Adrenal gland (tissue), 5 donors: ENCODE results near the gene KLHL42.

Source experiments
- CTCF ChIP-seq, 6 experiments: fragments of 450-650 bp in 4 of 6; fragments of 200-600 bp in 2 of 6; sonication (generic) in 1 of 6; IDR thresholded peaks; 1 replicate in 5 of 6; 2 replicates in 1 of 6; pipeline versions ENCODE4 v1.5.1 to v1.8.0; 2016 to 2021; ENCODE audit warnings: antibody characterized with exemption in 6 of 6, mild to moderate bottlenecking in 2 of 6, moderate library complexity in 1 of 6
- POLR2A ChIP-seq, 2 donors: fragments of 450-650 bp; IDR thresholded peaks; one replicate each; pipeline ENCODE4 v1.6.1; 2017; ENCODE audit warnings: antibody characterized with exemption in 2 of 2, mild to moderate bottlenecking in 2 of 2, moderate library complexity in 1 of 2
- donor health status: DM: no; HTN: no; CAD: no.

GRCh38 chr12:27732281-27732680 is 47.8 kb upstream of the KLHL42 start:
- peak in 1 of 6 experiments; percentile 5 for TF ChIP-seq CTCF (IDR thresholded peaks at IDR 0.05)
- no peak for TF ChIP-seq POLR2A (IDR thresholded peaks at IDR 0.05)
